ENCODE results near the gene RASGEF1B. TPM values are rescaled to one million over a fixed set of nuclear protein-coding genes. Genes with fewer than 3 reads are reported as not detected.

Gene RASGEF1B
- total RNA-seq, 1 experiment from 2014 or later: 7.5 TPM

DNA sequence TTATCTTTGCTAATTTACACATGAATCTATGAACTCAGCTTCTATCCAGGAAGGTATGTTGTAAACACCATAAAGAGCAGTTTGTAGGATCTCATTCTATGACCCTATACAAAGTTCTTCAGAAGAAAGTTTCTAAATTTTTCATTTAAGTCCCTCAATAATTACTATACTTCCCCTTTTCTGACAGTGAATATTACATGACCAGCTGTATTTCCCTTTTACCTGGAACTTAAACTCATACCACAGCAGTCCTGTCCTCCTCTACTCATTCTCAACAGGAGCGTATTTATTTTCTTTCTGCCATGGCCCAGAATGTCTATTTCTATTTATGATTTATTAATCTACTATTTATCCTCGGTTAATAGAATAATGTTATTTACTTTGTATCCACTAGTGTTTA is 15.8 kb downstream of the RASGEF1B start:
- H3T11ph ChIP-seq (ENCODE audit: low read length): no peak overlapping the region
- Mint-ChIP-seq H3K36me3 (ENCODE audit: insufficient read depth in 1 of 3, low read depth in 3 of 3) (peaks cover 0 to 5% (median 0%) of the 10 kb centered on the region in 3 experiments; a peak in 3 of 7 replicates), H3K27ac (no peak overlapping the region), H3K9me3 (no peaks in the 10 kb centered on the region), H3K4me1 (peaks cover 23 to 26% of the 10 kb centered on the region in 2 experiments), H3K4me3 (no peak overlapping the region), H3K27me3 (ENCODE audit: low read depth) (no peaks in the 10 kb centered on the region)
- H3K9me3 ChIP-seq (ENCODE audit: control insufficient read depth, low read depth, low read length): no peaks in the 10 kb centered on the region
- DNase-seq: no peak
- H3K79me2 ChIP-seq (ENCODE audit: insufficient read depth, low read length): no peaks in the 10 kb centered on the region
- H2BK5ac ChIP-seq (ENCODE audit: insufficient read length, low read length): no peak overlapping the region
- H2BK15ac ChIP-seq (ENCODE audit: low read depth, low read length): no peak overlapping the region
- no peak overlapping the region for H3K14ac ChIP-seq (ENCODE audit: insufficient read depth, low read length)
- no CpG with 5 or more reads among the region's 2 CpGs for WGBS (ENCODE audit: extremely low coverage, insufficient read length, low lambda C conversion rate)
- no peaks in the 10 kb centered on the region for H3K27me3 ChIP-seq (ENCODE audit: insufficient read depth, low read length)
- no peak overlapping the region for H2BK12ac ChIP-seq (ENCODE audit: insufficient read length, low read depth, low read length)
- no peak overlapping the region for H3K27ac ChIP-seq (ENCODE audit: insufficient read length, low read depth, low read length)
- no peak overlapping the region for H2AK5ac ChIP-seq (ENCODE audit: insufficient read length, low read length)
- H4K91ac ChIP-seq (ENCODE audit: insufficient read length, low read depth, low read length): no peak overlapping the region
- H3K4ac ChIP-seq (ENCODE audit: low read depth, low read length): no peak overlapping the region
- H4K20me1 ChIP-seq (ENCODE audit: control insufficient read depth, insufficient read depth, insufficient read length): peaks cover 2% of the 10 kb centered on the region
- no peak overlapping the region for H2AFZ ChIP-seq (ENCODE audit: low read length)
- no peaks in the 10 kb centered on the region for H3K23me2 ChIP-seq (ENCODE audit: insufficient read length, low read depth, low read length, poor library complexity, severe bottlenecking)
- H3K18ac ChIP-seq (ENCODE audit: insufficient read length, low read depth, low read length): no peak overlapping the region
- H3K79me1 ChIP-seq (ENCODE audit: insufficient read depth, low read depth, low read length, poor library complexity, severe bottlenecking): no peaks in the 10 kb centered on the region
- H2BK120ac ChIP-seq (ENCODE audit: low read depth, low read length, poor library complexity, severe bottlenecking): no peak overlapping the region
- H3K9ac ChIP-seq (ENCODE audit: extremely low read depth, insufficient read length, low read length): no peak overlapping the region
- H4K5ac ChIP-seq (ENCODE audit: insufficient read length, low read depth, low read length): no peak overlapping the region
- H2BK20ac ChIP-seq (ENCODE audit: low read depth, low read length, poor library complexity, severe bottlenecking): no peak overlapping the region
- TF ChIP-seq, protein P1, sequence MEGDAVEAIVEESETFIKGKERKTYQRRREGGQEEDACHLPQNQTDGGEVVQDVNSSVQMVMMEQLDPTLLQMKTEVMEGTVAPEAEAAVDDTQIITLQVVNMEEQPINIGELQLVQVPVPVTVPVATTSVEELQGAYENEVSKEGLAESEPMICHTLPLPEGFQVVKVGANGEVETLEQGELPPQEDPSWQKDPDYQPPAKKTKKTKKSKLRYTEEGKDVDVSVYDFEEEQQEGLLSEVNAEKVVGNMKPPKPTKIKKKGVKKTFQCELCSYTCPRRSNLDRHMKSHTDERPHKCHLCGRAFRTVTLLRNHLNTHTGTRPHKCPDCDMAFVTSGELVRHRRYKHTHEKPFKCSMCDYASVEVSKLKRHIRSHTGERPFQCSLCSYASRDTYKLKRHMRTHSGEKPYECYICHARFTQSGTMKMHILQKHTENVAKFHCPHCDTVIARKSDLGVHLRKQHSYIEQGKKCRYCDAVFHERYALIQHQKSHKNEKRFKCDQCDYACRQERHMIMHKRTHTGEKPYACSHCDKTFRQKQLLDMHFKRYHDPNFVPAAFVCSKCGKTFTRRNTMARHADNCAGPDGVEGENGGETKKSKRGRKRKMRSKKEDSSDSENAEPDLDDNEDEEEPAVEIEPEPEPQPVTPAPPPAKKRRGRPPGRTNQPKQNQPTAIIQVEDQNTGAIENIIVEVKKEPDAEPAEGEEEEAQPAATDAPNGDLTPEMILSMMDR (conservative IDR thresholded peaks at IDR 0.05): no peak
- no peaks in the 10 kb centered on the region for H3K4me1 ChIP-seq (ENCODE audit: insufficient read depth, low read length)
- H4K8ac ChIP-seq (replicated peaks; ENCODE audit: insufficient read length, low read depth, low read length): no peak overlapping the region
- H3K23ac ChIP-seq (ENCODE audit: insufficient read length, low read depth, low read length): no peak overlapping the region
- no peak overlapping the region for H3K4me2 ChIP-seq (ENCODE audit: insufficient read depth, insufficient read length, low read length)
- no peak overlapping the region for H3K56ac ChIP-seq (ENCODE audit: insufficient read length, low read depth, low read length)

Measured in H9 (cell line).